Jurkat, Clone E6-1 (cell line): ENCODE results near the gene PROM1.

Experiments used
- DNase-seq: peaks from one replicate; pipeline ENCODE4 v3.0.0-alpha.2; 2011; ENCODE audit warnings: low read depth, low spot score
- H3K4me3 ChIP-seq: 2 replicates; pipeline ENCODE4 v1.5.1; 2011; ENCODE audit warnings: mild to moderate bottlenecking, low read length, control low read depth, moderate library complexity

Gene PROM1

GRCh38 chr4:15965325-15965724, 118.5 kb downstream of the PROM1 start:
- no peak overlapping the region for H3K4me3 ChIP-seq
- no peak for DNase-seq

- no peak for DNase-seq
- H3K4me3 ChIP-seq: no peak overlapping the region
Observed at GRCh38 chr4:15964159-15964558, 119.7 kb downstream of the PROM1 start.

- no peak for DNase-seq
- H3K4me3 ChIP-seq: no peak overlapping the region
Observed at GRCh38 chr4:15963576-15963975, 120.2 kb downstream of the PROM1 start.

GRCh38 chr4:15963001-15963451, 120.8 kb downstream of the PROM1 start, which contains the start of gene FGFBP2:
Gene FGFBP2 (minus strand): TSS chr4:15963175. CDS start chr4:15963129, 46 bp downstream.
- peak; percentile 68 for DNase-seq
- H3K4me3 ChIP-seq: no peak within 1 kb of the TSS

GRCh38 chr4:15961781-15962510, 121.9 kb downstream of the PROM1 start:
- no peak overlapping the region for H3K4me3 ChIP-seq
- DNase-seq: peak; percentile 80

- no peak for DNase-seq
- no peak overlapping the region for H3K4me3 ChIP-seq
Observed at GRCh38 chr4:15958562-15958961, 125.3 kb downstream of the PROM1 start.

- peak; percentile 75 for DNase-seq
- H3K4me3 ChIP-seq: no peak overlapping the region
Observed at GRCh38 chr4:15956179-15956850, 127.5 kb downstream of the PROM1 start.

- DNase-seq: no peak
- H3K4me3 ChIP-seq: no peak overlapping the region
Observed at GRCh38 chr4:15955670-15956069, 128.2 kb downstream of the PROM1 start.

- DNase-seq: no peak
Observed at GRCh38 chr4:15953625-15954024, 130.2 kb downstream of the PROM1 start.

GRCh38 chr4:15951781-15952180, 132.0 kb downstream of the PROM1 start:
- DNase-seq: no peak
- H3K4me3 ChIP-seq: no peak overlapping the region

More at GRCh38 chr4:15953625-15954024, 130.2 kb downstream of the PROM1 start:
- no peak overlapping the region for H3K4me3 ChIP-seq

GRCh38 chr4:15948826-15949225, 135.0 kb downstream of the PROM1 start:
- H3K4me3 ChIP-seq: no peak overlapping the region
- DNase-seq: no peak

GRCh38 chr4:15947684-15948083, 136.1 kb downstream of the PROM1 start:
- H3K4me3 ChIP-seq: no peak overlapping the region
- no peak for DNase-seq

- no peak for DNase-seq
- no peak overlapping the region for H3K4me3 ChIP-seq
Observed at GRCh38 chr4:15945516-15945915, 138.3 kb downstream of the PROM1 start.

GRCh38 chr4:15944895-15945294, 138.9 kb downstream of the PROM1 start:
- no peak overlapping the region for H3K4me3 ChIP-seq
- no peak for DNase-seq

- DNase-seq: no peak
- H3K4me3 ChIP-seq: no peak overlapping the region
Observed at GRCh38 chr4:15942283-15942682, 141.5 kb downstream of the PROM1 start.

GRCh38 chr4:15938640-15939039, 145.2 kb downstream of the PROM1 start, which contains the start of gene FGFBP1:
Gene FGFBP1 (minus strand): TSS chr4:15938740. CDS start chr4:15936632, 2,108 bp downstream.
- H3K4me3 ChIP-seq: no peak within 1 kb of the TSS
- no peak for DNase-seq

- H3K4me3 ChIP-seq: no peak overlapping the region
Observed at GRCh38 chr4:15938182-15938581, 145.6 kb downstream of the PROM1 start.

GRCh38 chr4:15936495-15936894, 147.3 kb downstream of the PROM1 start:
- H3K4me3 ChIP-seq: no peak overlapping the region
- no peak for DNase-seq

More at GRCh38 chr4:15938182-15938581, 145.6 kb downstream of the PROM1 start:
- DNase-seq: no peak

- no peak overlapping the region for H3K4me3 ChIP-seq
- no peak for DNase-seq
Observed at GRCh38 chr4:15935504-15936402, 148.1 kb downstream of the PROM1 start.
